Measurements from ENCODE around the gene STRN3. TPM values are rescaled to one million over a fixed set of nuclear protein-coding genes. Genes with fewer than 3 reads are reported as not detected.

STRN3 gene
- total RNA-seq, 1 experiment from 2014 or later = 52.1 TPM

DNA sequence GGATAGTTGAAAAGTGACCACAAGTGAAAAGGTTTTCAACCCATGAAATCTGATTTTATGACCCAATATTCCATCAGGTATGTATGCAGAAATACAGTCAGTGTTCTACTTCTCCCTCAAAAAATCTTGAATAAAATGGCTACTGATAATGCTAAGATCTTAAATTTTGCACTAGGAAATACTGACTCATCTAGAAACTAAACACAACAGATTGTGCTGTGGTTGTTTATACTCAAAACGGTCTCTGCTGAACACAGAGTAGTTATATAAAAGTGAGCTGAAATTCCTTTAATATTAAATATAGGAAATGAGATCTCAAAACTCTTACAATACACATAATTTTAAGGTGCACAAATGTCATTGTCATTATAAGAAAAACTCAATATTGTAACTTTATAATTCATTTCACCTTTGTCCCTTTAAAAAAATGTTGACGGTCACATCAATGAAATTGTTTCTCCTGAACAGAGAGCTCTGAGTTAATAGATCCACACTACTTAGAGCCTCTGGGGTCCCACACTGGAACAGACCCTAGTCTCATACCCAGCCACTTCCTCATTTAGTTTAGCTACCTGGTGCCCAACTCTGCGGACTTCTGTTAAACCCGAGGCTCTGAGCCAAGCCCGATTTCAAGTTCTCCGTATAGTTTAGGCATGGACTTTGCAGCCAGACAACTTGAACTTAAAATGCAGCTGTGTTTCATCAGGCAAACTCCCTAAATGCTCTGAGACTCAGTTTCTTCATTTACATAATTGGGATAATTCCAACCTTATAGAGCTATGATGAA, 142.5 kb downstream of the STRN3 start:
- no peaks in the 10 kb centered on the region for H3K27me3 Mint-ChIP-seq (ENCODE audit: low read depth)
- H3K56ac ChIP-seq (ENCODE audit: insufficient read length, low read depth, low read length) = no peak overlapping the region

More for the DNA sequence above, 142.5 kb downstream of the STRN3 start:
- Histone ChIP-seq H2AFZ (ENCODE audit: low read length) (no peak overlapping the region), H4K8ac (replicated peaks; ENCODE audit: insufficient read length, low read depth, low read length) (no peak overlapping the region), H4K91ac (ENCODE audit: insufficient read length, low read depth, low read length) (no peak overlapping the region), H3K14ac (ENCODE audit: insufficient read depth, low read length) (no peak overlapping the region), H3K4me2 (ENCODE audit: insufficient read depth, insufficient read length, low read length) (no peak overlapping the region), H2BK120ac (ENCODE audit: low read depth, low read length, poor library complexity, severe bottlenecking) (no peak overlapping the region), H2AK5ac (ENCODE audit: insufficient read length, low read length) (no peak overlapping the region), H2BK15ac (ENCODE audit: low read depth, low read length) (no peak overlapping the region), H2BK5ac (ENCODE audit: insufficient read length, low read length) (no peak overlapping the region), H3K18ac (ENCODE audit: insufficient read length, low read depth, low read length) (no peak overlapping the region), H4K5ac (ENCODE audit: insufficient read length, low read depth, low read length) (no peak overlapping the region), H3T11ph (ENCODE audit: low read length) (no peak overlapping the region), H3K79me1 (ENCODE audit: insufficient read depth, low read depth, low read length, poor library complexity, severe bottlenecking) (no peaks in the 10 kb centered on the region), H3K23ac (ENCODE audit: insufficient read length, low read depth, low read length) (no peak overlapping the region), H3K4ac (ENCODE audit: low read depth, low read length) (no peak overlapping the region), H4K20me1 (ENCODE audit: control insufficient read depth, insufficient read depth, insufficient read length) (no peaks in the 10 kb centered on the region), H3K9ac (ENCODE audit: extremely low read depth, insufficient read length, low read length) (no peak overlapping the region), H3K9me3 (ENCODE audit: control insufficient read depth, low read depth, low read length) (no peaks in the 10 kb centered on the region), H3K79me2 (ENCODE audit: insufficient read depth, low read length) (no peaks in the 10 kb centered on the region), H3K27me3 (ENCODE audit: insufficient read depth, low read length) (no peaks in the 10 kb centered on the region), H3K23me2 (ENCODE audit: insufficient read length, low read depth, low read length, poor library complexity, severe bottlenecking) (no peaks in the 10 kb centered on the region), H3K4me1 (ENCODE audit: insufficient read depth, low read length) (no peaks in the 10 kb centered on the region), H2BK12ac (ENCODE audit: insufficient read length, low read depth, low read length) (no peak overlapping the region), H3K27ac (ENCODE audit: insufficient read length, low read depth, low read length) (no peak overlapping the region), H2BK20ac (ENCODE audit: low read depth, low read length, poor library complexity, severe bottlenecking) (no peak overlapping the region)
- no CpG with 5 or more reads among the region's 6 CpGs for WGBS (ENCODE audit: extremely low coverage, insufficient read length, low lambda C conversion rate)
- Mint-ChIP-seq H3K36me3 (ENCODE audit: insufficient read depth in 1 of 3, low read depth in 3 of 3) (peaks cover 0 to 23% (median 5%) of the 10 kb centered on the region in 3 experiments; a peak in 5 of 7 replicates), H3K4me3 (no peak overlapping the region), H3K27ac (no peak overlapping the region), H3K4me1 (no peaks in the 10 kb centered on the region), H3K9me3 (no peaks in the 10 kb centered on the region)
- no peak for DNase-seq
- no peak for TF ChIP-seq CTCF (conservative IDR thresholded peaks at IDR 0.05)

All from H9 (cell line).